ENCODE data around the gene BPIFA3.

BPIFA3 gene

GRCh38 chr20:33235696-33236095 lies 18.5 kb downstream of the BPIFA3 start, which contains the start of gene BPIFA1:
Gene BPIFA1, plus strand, starts transcription at chr20:33235996. Its CDS starts 1,716 bp downstream, at chr20:33237712.
- POLR2A ChIA-PET: no interaction called here
- TF ChIP-seq ZNF548 (tag by site-specific recombination; IDR thresholded peaks at IDR 0.05) (no peak), ZNF701 (tag by site-specific recombination; IDR thresholded peaks at IDR 0.05) (no peak), ZNF518A (tag by site-specific recombination; conservative IDR thresholded peaks at IDR 0.05; ENCODE audit: low read depth) (no peak), HOXD13 (CRISPR knock-in tag; IDR thresholded peaks at IDR 0.05; ENCODE audit: borderline replicate concordance) (no peak), ZNF48 (tag by site-specific recombination; IDR thresholded peaks at IDR 0.05) (no peak), FEZF1 (tag by site-specific recombination; IDR thresholded peaks at IDR 0.05) (no peak), ZNF16 (tag by site-specific recombination; IDR thresholded peaks at IDR 0.05; ENCODE audit: low read depth) (no peak), ZNF600 (tag by site-specific recombination; IDR thresholded peaks at IDR 0.05) (no peak), ZNF2 (tag by site-specific recombination; IDR thresholded peaks at IDR 0.05) (no peak), GLIS2 (tag by site-specific recombination; IDR thresholded peaks at IDR 0.05) (no peak), ZBTB8A (tag by site-specific recombination; IDR thresholded peaks at IDR 0.05) (no peak)
- TF ChIP-seq, protein P1, sequence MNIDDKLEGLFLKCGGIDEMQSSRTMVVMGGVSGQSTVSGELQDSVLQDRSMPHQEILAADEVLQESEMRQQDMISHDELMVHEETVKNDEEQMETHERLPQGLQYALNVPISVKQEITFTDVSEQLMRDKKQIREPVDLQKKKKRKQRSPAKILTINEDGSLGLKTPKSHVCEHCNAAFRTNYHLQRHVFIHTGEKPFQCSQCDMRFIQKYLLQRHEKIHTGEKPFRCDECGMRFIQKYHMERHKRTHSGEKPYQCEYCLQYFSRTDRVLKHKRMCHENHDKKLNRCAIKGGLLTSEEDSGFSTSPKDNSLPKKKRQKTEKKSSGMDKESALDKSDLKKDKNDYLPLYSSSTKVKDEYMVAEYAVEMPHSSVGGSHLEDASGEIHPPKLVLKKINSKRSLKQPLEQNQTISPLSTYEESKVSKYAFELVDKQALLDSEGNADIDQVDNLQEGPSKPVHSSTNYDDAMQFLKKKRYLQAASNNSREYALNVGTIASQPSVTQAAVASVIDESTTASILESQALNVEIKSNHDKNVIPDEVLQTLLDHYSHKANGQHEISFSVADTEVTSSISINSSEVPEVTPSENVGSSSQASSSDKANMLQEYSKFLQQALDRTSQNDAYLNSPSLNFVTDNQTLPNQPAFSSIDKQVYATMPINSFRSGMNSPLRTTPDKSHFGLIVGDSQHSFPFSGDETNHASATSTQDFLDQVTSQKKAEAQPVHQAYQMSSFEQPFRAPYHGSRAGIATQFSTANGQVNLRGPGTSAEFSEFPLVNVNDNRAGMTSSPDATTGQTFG (tag by site-specific recombination; IDR thresholded peaks at IDR 0.05; ENCODE audit: borderline replicate concordance): no peak
- H3K9me3 ChIP-seq (ENCODE audit: control insufficient read depth, insufficient read depth, low read depth, low read length): no peaks in the 10 kb centered on the region
- no peaks in the 10 kb centered on the region for H3K4me1 ChIP-seq (ENCODE audit: control insufficient read depth, insufficient read depth, low read length)
- CTCF ChIA-PET: no interaction called here
- no peaks in the 10 kb centered on the region for H3K36me3 ChIP-seq (ENCODE audit: control insufficient read depth in 2 of 2, insufficient read depth in 1 of 2, low read length in 2 of 2)
- H3K4me3 ChIP-seq (ENCODE audit: low read depth, low read length): no peak within 1 kb of the TSS
- H3K27ac ChIP-seq (ENCODE audit: extremely low read depth, low read depth, low read length): no peak within 1 kb of the TSS

- CTCF ChIA-PET: interaction anchor here (0.7 kb wide), 1 partner anchor 60 kb away, joined by 3 read pairs; no protein-coding TSS in a partner anchor
- POLR2A ChIA-PET: no interaction called here
Measured at GRCh38 chr20:33236351-33236750, 19.2 kb downstream of the BPIFA3 start.

More at GRCh38 chr20:33236351-33236750, 19.2 kb downstream of the BPIFA3 start:
- Histone ChIP-seq H3K36me3 (ENCODE audit: control insufficient read depth in 2 of 2, insufficient read depth in 1 of 2, low read length in 2 of 2) (no peaks in the 10 kb centered on the region), H3K27ac (ENCODE audit: extremely low read depth, low read depth, low read length) (no peak overlapping the region), H3K9me3 (ENCODE audit: control insufficient read depth, insufficient read depth, low read depth, low read length) (no peaks in the 10 kb centered on the region), H3K4me1 (ENCODE audit: control insufficient read depth, insufficient read depth, low read length) (no peaks in the 10 kb centered on the region), H3K4me3 (ENCODE audit: low read depth, low read length) (no peak overlapping the region)
- no peak for TF ChIP-seq ZNF837 (tag by site-specific recombination; IDR thresholded peaks at IDR 0.05)
- TF ChIP-seq ZNF146 (tag by site-specific recombination; IDR thresholded peaks at IDR 0.05): no peak
- no peak for TF ChIP-seq ZNF704 (tag by site-specific recombination; IDR thresholded peaks at IDR 0.05)
- no peak for TF ChIP-seq HOXD13 (CRISPR knock-in tag; IDR thresholded peaks at IDR 0.05; ENCODE audit: borderline replicate concordance)
- TF ChIP-seq, protein P2, sequence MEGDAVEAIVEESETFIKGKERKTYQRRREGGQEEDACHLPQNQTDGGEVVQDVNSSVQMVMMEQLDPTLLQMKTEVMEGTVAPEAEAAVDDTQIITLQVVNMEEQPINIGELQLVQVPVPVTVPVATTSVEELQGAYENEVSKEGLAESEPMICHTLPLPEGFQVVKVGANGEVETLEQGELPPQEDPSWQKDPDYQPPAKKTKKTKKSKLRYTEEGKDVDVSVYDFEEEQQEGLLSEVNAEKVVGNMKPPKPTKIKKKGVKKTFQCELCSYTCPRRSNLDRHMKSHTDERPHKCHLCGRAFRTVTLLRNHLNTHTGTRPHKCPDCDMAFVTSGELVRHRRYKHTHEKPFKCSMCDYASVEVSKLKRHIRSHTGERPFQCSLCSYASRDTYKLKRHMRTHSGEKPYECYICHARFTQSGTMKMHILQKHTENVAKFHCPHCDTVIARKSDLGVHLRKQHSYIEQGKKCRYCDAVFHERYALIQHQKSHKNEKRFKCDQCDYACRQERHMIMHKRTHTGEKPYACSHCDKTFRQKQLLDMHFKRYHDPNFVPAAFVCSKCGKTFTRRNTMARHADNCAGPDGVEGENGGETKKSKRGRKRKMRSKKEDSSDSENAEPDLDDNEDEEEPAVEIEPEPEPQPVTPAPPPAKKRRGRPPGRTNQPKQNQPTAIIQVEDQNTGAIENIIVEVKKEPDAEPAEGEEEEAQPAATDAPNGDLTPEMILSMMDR (tag by site-specific recombination; IDR thresholded peaks at IDR 0.05): no peak
- TF ChIP-seq ZNF174 (tag by site-specific recombination; IDR thresholded peaks at IDR 0.05): no peak
- TF ChIP-seq ZNF645 (tag by site-specific recombination; IDR thresholded peaks at IDR 0.05): no peak
- TF ChIP-seq FEZF1 (tag by site-specific recombination; IDR thresholded peaks at IDR 0.05): no peak
